HepG2 (cell line): ENCODE results near the gene SHTN1. TPM values are rescaled to one million over a fixed set of nuclear protein-coding genes. Genes with fewer than 3 reads are reported as not detected.
A peak's percentile ranks its signal among the peaks of the same experiment; 100 is the strongest.

Experiments
- ADNP ChIP-seq: sonication (generic); formaldehyde crosslinking; IDR thresholded peaks from 2 replicates; pipeline ENCODE4 v1.4.0; 2020; ENCODE audit warnings: missing genetic modification reagents
- FOXO4 ChIP-seq: sonication (generic); formaldehyde crosslinking; conservative IDR thresholded peaks from 2 replicates; pipeline ENCODE4 v1.8.1; 2023; ENCODE audit warnings: missing genetic modification reagents
- FOXP1 ChIP-seq, 2 experiments: fragments of 450-650 bp in 1 of 2; IDR thresholded peaks; 2 replicates each; pipeline ENCODE4 v1.6.1; 2017 to 2018; ENCODE audit warnings: antibody characterized with exemption in 1 of 2
- GZF1 ChIP-seq: sonication (generic); formaldehyde crosslinking; IDR thresholded peaks from 2 replicates; pipeline ENCODE4 v1.5.1; 2020; ENCODE audit warnings: mild to moderate bottlenecking, missing genetic modification reagents
- HCFC1 ChIP-seq: fragments of 150-350 bp; IDR thresholded peaks from 2 replicates; pipeline ENCODE4 v1.6.1; 2014; ENCODE audit warnings: low read depth, low read length
- KLF9 ChIP-seq: IDR thresholded peaks from 2 replicates; pipeline ENCODE4 v1.6.1; 2016; ENCODE audit warnings: low read depth
- NFYB ChIP-seq: sonication (generic); formaldehyde crosslinking; IDR thresholded peaks from 2 replicates; pipeline ENCODE4 v1.4.0; 2020; ENCODE audit warnings: missing genetic modification reagents
- PCBP1 ChIP-seq: fragments of 200-400 bp; formaldehyde crosslinking; IDR thresholded peaks from 2 replicates; pipeline ENCODE4 v1.6.1; 2017; ENCODE audit warnings: mild to moderate bottlenecking, low read depth, low read length, borderline replicate concordance
- RFXAP ChIP-seq: sonication (generic); formaldehyde crosslinking; IDR thresholded peaks from 2 replicates; pipeline ENCODE4 v1.4.0; 2020; ENCODE audit warnings: missing genetic modification reagents, borderline replicate concordance
- SP140L ChIP-seq: sonication (generic); formaldehyde crosslinking; IDR thresholded peaks from 2 replicates; pipeline ENCODE4 v1.4.0; 2020; ENCODE audit warnings: missing genetic modification reagents, borderline replicate concordance
- ZNF253 ChIP-seq: sonication (generic); formaldehyde crosslinking; IDR thresholded peaks from 2 replicates; pipeline ENCODE4 v1.8.0; 2022; ENCODE audit warnings: mild to moderate bottlenecking, missing genetic modification reagents, borderline replicate concordance
- ZNF432 ChIP-seq: sonication (generic); formaldehyde crosslinking; IDR thresholded peaks from 2 replicates; pipeline ENCODE4 v1.5.0; 2020; ENCODE audit warnings: missing genetic modification reagents, mild to moderate bottlenecking, borderline replicate concordance
- ZNF614 ChIP-seq: IDR thresholded peaks from 2 replicates; pipeline ENCODE4 v1.6.1; 2018; ENCODE audit warnings: missing biosample characterization, missing genetic modification reagents, inconsistent platforms, borderline replicate concordance
- ZNF749 ChIP-seq: sonication (generic); formaldehyde crosslinking; IDR thresholded peaks from 2 replicates; pipeline ENCODE4 v1.8.0; 2022; ENCODE audit warnings: mild to moderate bottlenecking, missing genetic modification reagents, moderate library complexity, borderline replicate concordance
- ZSCAN20 ChIP-seq: sonication (generic); formaldehyde crosslinking; IDR thresholded peaks from 2 replicates; pipeline ENCODE4 v1.4.0; 2020; ENCODE audit warnings: missing genetic modification reagents, mild to moderate bottlenecking, borderline replicate concordance
- polyA plus RNA-seq, 8 experiments: library from polyadenylated mRNA; depleted of rRNA in 3 of 8; stranded (reverse) in 7 of 8; unstranded in 1 of 8; fragments of >200 nt; fragmentation: Illumina TruSeq in 4 of 8; extraction: Trizol in 4 of 8; gene quantifications; 2 replicates each; pipeline versions ENCODE4 v1.2.1 to v1.2.3, GENCODE V29; 2011 to 2016; ENCODE audit warnings: low read depth in 4 of 8, missing spikeins in 1 of 8, mixed read lengths in 1 of 8; ENCODE audit not compliant: insufficient read depth in 1 of 8
- total RNA-seq, 5 experiments: library from RNA; depleted of rRNA; stranded (reverse); fragments of >200 nt; fragmentation: Illumina TruSeq; extraction: Trizol; gene quantifications; 2 replicates each; pipeline ENCODE4 v1.2.3, GENCODE V29; 2016; ENCODE audit warnings: low read depth in 1 of 5
- TF ChIP-seq, protein P1 (sequence below): sonication (generic); formaldehyde crosslinking; IDR thresholded peaks from 2 replicates; pipeline ENCODE4 v1.4.0; 2020; ENCODE audit warnings: missing genetic modification reagents; ENCODE audit errors: not compliant biosample characterization
- TF ChIP-seq, protein P2 (sequence below): sonication (generic); formaldehyde crosslinking; IDR thresholded peaks from 2 replicates; pipeline ENCODE4 v1.5.0; 2020; ENCODE audit warnings: missing genetic modification reagents
- TF ChIP-seq, protein P3 (sequence below): sonication (generic); formaldehyde crosslinking; IDR thresholded peaks from 2 replicates; pipeline ENCODE4 v1.4.0; 2020; ENCODE audit warnings: low read depth, missing genetic modification reagents
- TF ChIP-seq, protein P4 (sequence below): sonication (generic); formaldehyde crosslinking; IDR thresholded peaks from 2 replicates; pipeline ENCODE4 v1.4.0; 2020; ENCODE audit warnings: missing genetic modification reagents, mild to moderate bottlenecking, borderline replicate concordance

Gene SHTN1
- total and polyA plus RNA-seq, 2 of the 13 experiments (the other 11 are each of a cell fraction or from before 2014, with no cell fraction given) = 11.3 to 15.6 TPM

DNA sequence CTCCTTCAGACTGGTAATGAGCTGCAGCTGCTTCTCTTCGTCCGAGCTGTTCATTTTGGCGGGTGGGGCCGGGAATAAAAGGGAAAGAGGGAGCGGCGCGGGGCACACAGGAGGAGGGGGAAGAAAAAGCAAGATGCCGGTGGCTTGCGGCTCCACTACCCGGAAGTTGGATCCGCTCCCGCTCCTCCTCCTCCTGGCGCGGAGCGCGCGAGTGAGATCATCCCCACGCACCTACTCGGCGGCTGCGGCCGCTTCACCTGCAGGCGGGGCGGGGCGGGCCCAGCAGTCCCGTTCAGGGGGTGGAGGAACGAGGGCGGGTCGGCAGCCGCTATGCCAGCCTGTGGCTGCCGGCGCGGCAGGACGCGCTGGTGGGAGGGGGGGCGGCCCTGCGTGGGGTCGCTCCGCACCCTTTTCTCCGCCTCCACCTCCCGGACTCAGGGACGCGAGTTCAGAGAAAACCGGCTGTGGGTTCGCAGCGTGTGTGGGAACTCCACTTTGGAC is at the start of gene SHTN1 (continued):
- no peak; the same call in 1 of the 2 replicates for TF ChIP-seq ZNF253 (CRISPR knock-in tag)
- no peak for TF ChIP-seq ADNP (CRISPR knock-in tag)
- no peak for TF ChIP-seq RFXAP
- TF ChIP-seq PCBP1 = 0 out of 2 replicates have a peak, but pooled peaks have one; percentile 14
- TF ChIP-seq, protein P1, sequence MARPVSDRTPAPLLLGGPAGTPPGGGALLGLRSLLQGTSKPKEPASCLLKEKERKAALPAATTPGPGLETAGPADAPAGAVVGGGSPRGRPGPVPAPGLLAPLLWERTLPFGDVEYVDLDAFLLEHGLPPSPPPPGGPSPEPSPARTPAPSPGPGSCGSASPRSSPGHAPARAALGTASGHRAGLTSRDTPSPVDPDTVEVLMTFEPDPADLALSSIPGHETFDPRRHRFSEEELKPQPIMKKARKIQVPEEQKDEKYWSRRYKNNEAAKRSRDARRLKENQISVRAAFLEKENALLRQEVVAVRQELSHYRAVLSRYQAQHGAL (CRISPR knock-in tag) = no peak
- TF ChIP-seq ZNF614 (CRISPR knock-in tag) = no peak
- TF ChIP-seq, protein P2, sequence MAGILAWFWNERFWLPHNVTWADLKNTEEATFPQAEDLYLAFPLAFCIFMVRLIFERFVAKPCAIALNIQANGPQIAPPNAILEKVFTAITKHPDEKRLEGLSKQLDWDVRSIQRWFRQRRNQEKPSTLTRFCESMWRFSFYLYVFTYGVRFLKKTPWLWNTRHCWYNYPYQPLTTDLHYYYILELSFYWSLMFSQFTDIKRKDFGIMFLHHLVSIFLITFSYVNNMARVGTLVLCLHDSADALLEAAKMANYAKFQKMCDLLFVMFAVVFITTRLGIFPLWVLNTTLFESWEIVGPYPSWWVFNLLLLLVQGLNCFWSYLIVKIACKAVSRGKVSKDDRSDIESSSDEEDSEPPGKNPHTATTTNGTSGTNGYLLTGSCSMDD (CRISPR knock-in tag) = no peak
- no peak for TF ChIP-seq GZF1 (CRISPR knock-in tag)
- no peak; the same call in 1 of the 2 replicates for TF ChIP-seq SP140L (CRISPR knock-in tag)
- TF ChIP-seq FOXO4 (CRISPR knock-in tag) = no peak
- no peak for TF ChIP-seq ZNF749
- no peak for TF ChIP-seq ZNF432 (CRISPR knock-in tag)
- TF ChIP-seq ZSCAN20 (CRISPR knock-in tag) = no peak
- TF ChIP-seq NFYB (CRISPR knock-in tag) = no peak
- TF ChIP-seq, protein P3, sequence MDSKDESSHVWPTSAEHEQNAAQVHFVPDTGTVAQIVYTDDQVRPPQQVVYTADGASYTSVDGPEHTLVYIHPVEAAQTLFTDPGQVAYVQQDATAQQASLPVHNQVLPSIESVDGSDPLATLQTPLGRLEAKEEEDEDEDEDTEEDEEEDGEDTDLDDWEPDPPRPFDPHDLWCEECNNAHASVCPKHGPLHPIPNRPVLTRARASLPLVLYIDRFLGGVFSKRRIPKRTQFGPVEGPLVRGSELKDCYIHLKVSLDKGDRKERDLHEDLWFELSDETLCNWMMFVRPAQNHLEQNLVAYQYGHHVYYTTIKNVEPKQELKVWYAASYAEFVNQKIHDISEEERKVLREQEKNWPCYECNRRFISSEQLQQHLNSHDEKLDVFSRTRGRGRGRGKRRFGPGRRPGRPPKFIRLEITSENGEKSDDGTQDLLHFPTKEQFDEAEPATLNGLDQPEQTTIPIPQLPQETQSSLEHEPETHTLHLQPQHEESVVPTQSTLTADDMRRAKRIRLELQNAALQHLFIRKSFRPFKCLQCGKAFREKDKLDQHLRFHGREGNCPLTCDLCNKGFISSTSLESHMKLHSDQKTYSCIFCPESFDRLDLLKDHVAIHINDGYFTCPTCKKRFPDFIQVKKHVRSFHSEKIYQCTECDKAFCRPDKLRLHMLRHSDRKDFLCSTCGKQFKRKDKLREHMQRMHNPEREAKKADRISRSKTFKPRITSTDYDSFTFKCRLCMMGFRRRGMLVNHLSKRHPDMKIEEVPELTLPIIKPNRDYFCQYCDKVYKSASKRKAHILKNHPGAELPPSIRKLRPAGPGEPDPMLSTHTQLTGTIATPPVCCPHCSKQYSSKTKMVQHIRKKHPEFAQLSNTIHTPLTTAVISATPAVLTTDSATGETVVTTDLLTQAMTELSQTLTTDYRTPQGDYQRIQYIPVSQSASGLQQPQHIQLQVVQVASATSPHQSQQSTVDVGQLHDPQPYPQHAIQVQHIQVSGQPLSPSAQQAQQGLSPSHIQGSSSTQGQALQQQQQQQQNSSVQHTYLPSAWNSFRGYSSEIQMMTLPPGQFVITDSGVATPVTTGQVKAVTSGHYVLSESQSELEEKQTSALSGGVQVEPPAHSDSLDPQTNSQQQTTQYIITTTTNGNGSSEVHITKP = no peak
- TF ChIP-seq, protein P4, sequence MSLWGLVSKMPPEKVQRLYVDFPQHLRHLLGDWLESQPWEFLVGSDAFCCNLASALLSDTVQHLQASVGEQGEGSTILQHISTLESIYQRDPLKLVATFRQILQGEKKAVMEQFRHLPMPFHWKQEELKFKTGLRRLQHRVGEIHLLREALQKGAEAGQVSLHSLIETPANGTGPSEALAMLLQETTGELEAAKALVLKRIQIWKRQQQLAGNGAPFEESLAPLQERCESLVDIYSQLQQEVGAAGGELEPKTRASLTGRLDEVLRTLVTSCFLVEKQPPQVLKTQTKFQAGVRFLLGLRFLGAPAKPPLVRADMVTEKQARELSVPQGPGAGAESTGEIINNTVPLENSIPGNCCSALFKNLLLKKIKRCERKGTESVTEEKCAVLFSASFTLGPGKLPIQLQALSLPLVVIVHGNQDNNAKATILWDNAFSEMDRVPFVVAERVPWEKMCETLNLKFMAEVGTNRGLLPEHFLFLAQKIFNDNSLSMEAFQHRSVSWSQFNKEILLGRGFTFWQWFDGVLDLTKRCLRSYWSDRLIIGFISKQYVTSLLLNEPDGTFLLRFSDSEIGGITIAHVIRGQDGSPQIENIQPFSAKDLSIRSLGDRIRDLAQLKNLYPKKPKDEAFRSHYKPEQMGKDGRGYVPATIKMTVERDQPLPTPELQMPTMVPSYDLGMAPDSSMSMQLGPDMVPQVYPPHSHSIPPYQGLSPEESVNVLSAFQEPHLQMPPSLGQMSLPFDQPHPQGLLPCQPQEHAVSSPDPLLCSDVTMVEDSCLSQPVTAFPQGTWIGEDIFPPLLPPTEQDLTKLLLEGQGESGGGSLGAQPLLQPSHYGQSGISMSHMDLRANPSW (CRISPR knock-in tag) = no peak; the same call in 1 of the 2 replicates
- no peak for TF ChIP-seq HCFC1
- TF ChIP-seq FOXP1 (IDR thresholded peaks at IDR 0.05) = no peak
- no peak for TF ChIP-seq FOXP1 (CRISPR knock-in tag; IDR thresholded peaks at IDR 0.05)
- TF ChIP-seq KLF9 (CRISPR knock-in tag) = no peak
